ENCODE results near the gene MARK1. TPM values are rescaled to one million over a fixed set of nuclear protein-coding genes. Genes with fewer than 3 reads are reported as not detected.

Gene MARK1
- total and polyA plus RNA-seq, 2 of the 13 experiments (the other 11 are each of a cell fraction or from before 2014, with no cell fraction given), result not detected

DNA sequence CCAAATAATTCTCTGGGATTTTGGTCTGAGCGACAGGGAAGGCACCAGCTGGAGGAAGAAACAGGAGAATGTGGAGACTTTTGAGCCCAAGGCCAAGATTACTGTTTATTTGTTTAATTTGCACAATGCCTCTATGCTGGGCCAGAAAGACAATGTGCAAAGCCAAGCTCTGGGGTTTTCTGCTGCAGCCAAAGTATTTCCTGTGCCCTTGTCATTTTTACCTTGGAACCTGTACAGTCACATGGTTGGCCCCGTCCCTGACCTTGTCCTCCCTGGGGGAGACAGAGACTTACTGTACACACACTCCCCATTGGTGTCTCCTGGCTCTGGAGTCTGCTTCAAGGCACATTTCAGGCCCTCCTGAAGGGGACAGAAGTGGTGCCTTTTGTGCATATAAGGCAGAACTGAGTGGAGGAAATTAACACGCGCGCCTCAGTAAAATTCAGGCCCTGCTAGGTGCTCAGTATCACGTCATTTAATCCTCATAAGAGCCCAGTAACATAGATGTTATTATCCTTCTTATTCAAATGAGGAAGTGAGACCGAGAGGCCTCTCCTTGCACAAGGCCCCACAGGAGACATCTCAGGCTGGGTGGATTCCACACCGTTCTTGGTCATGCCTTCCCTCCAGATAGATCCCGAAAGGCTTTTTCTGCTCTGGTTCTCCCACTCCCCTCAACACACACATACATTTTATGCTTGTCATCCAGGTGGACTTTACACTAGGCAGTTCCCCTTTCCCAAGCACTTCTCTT lies 183.3 kb downstream of the MARK1 start (continued):
- TF ChIP-seq, protein P1, sequence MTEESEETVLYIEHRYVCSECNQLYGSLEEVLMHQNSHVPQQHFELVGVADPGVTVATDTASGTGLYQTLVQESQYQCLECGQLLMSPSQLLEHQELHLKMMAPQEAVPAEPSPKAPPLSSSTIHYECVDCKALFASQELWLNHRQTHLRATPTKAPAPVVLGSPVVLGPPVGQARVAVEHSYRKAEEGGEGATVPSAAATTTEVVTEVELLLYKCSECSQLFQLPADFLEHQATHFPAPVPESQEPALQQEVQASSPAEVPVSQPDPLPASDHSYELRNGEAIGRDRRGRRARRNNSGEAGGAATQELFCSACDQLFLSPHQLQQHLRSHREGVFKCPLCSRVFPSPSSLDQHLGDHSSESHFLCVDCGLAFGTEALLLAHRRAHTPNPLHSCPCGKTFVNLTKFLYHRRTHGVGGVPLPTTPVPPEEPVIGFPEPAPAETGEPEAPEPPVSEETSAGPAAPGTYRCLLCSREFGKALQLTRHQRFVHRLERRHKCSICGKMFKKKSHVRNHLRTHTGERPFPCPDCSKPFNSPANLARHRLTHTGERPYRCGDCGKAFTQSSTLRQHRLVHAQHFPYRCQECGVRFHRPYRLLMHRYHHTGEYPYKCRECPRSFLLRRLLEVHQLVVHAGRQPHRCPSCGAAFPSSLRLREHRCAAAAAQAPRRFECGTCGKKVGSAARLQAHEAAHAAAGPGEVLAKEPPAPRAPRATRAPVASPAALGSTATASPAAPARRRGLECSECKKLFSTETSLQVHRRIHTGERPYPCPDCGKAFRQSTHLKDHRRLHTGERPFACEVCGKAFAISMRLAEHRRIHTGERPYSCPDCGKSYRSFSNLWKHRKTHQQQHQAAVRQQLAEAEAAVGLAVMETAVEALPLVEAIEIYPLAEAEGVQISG (CRISPR knock-in tag; IDR thresholded peaks at IDR 0.05), result 0 out of 2 replicates have a peak, but pooled peaks have one; percentile 27
- TF ChIP-seq, protein P2, sequence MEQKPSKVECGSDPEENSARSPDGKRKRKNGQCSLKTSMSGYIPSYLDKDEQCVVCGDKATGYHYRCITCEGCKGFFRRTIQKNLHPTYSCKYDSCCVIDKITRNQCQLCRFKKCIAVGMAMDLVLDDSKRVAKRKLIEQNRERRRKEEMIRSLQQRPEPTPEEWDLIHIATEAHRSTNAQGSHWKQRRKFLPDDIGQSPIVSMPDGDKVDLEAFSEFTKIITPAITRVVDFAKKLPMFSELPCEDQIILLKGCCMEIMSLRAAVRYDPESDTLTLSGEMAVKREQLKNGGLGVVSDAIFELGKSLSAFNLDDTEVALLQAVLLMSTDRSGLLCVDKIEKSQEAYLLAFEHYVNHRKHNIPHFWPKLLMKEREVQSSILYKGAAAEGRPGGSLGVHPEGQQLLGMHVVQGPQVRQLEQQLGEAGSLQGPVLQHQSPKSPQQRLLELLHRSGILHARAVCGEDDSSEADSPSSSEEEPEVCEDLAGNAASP (CRISPR knock-in tag; IDR thresholded peaks at IDR 0.05; ENCODE audit: borderline replicate concordance), result peak; percentile 78; the same call in 1 of the 2 replicates
- TF ChIP-seq, protein P3, sequence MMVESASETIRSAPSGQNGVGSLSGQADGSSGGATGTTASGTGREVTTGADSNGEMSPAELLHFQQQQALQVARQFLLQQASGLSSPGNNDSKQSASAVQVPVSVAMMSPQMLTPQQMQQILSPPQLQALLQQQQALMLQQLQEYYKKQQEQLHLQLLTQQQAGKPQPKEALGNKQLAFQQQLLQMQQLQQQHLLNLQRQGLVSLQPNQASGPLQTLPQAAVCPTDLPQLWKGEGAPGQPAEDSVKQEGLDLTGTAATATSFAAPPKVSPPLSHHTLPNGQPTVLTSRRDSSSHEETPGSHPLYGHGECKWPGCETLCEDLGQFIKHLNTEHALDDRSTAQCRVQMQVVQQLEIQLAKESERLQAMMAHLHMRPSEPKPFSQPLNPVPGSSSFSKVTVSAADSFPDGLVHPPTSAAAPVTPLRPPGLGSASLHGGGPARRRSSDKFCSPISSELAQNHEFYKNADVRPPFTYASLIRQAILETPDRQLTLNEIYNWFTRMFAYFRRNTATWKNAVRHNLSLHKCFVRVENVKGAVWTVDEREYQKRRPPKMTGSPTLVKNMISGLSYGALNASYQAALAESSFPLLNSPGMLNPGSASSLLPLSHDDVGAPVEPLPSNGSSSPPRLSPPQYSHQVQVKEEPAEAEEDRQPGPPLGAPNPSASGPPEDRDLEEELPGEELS (CRISPR knock-in tag; IDR thresholded peaks at IDR 0.05), result peak; percentile 67
- TF ChIP-seq, protein P4, sequence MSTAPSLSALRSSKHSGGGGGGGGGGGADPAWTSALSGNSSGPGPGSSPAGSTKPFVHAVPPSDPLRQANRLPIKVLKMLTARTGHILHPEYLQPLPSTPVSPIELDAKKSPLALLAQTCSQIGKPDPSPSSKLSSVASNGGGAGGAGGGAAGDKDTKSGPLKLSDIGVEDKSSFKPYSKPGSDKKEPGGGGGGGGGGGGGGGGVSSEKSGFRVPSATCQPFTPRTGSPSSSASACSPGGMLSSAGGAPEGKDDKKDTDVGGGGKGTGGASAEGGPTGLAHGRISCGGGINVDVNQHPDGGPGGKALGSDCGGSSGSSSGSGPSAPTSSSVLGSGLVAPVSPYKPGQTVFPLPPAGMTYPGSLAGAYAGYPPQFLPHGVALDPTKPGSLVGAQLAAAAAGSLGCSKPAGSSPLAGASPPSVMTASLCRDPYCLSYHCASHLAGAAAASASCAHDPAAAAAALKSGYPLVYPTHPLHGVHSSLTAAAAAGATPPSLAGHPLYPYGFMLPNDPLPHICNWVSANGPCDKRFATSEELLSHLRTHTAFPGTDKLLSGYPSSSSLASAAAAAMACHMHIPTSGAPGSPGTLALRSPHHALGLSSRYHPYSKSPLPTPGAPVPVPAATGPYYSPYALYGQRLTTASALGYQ (CRISPR knock-in tag; IDR thresholded peaks at IDR 0.05), result no peak
- TF ChIP-seq RXRA (CRISPR knock-in tag; IDR thresholded peaks at IDR 0.05) (peak; percentile 54; the same call in 1 of the 2 replicates), BCL6 (CRISPR knock-in tag; IDR thresholded peaks at IDR 0.05) (peak; percentile 55), FOXJ3 (CRISPR knock-in tag; IDR thresholded peaks at IDR 0.05; ENCODE audit: borderline replicate concordance) (peak; percentile 43; the same call in 1 of the 2 replicates), SALL1 (CRISPR knock-in tag; IDR thresholded peaks at IDR 0.05) (peak; percentile 69), FOXA1 (IDR thresholded peaks at IDR 0.05) (no peak), FOXA1 (CRISPR knock-in tag; IDR thresholded peaks at IDR 0.05) (peak; percentile 51; the same call in 1 of the 2 replicates), ZNF24 (IDR thresholded peaks at IDR 0.05) (no peak)
- TF ChIP-seq, protein P5, sequence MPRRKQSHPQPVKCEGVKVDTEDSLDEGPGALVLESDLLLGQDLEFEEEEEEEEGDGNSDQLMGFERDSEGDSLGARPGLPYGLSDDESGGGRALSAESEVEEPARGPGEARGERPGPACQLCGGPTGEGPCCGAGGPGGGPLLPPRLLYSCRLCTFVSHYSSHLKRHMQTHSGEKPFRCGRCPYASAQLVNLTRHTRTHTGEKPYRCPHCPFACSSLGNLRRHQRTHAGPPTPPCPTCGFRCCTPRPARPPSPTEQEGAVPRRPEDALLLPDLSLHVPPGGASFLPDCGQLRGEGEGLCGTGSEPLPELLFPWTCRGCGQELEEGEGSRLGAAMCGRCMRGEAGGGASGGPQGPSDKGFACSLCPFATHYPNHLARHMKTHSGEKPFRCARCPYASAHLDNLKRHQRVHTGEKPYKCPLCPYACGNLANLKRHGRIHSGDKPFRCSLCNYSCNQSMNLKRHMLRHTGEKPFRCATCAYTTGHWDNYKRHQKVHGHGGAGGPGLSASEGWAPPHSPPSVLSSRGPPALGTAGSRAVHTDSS (CRISPR knock-in tag; conservative IDR thresholded peaks at IDR 0.05), result no peak
- TF ChIP-seq, protein P6, sequence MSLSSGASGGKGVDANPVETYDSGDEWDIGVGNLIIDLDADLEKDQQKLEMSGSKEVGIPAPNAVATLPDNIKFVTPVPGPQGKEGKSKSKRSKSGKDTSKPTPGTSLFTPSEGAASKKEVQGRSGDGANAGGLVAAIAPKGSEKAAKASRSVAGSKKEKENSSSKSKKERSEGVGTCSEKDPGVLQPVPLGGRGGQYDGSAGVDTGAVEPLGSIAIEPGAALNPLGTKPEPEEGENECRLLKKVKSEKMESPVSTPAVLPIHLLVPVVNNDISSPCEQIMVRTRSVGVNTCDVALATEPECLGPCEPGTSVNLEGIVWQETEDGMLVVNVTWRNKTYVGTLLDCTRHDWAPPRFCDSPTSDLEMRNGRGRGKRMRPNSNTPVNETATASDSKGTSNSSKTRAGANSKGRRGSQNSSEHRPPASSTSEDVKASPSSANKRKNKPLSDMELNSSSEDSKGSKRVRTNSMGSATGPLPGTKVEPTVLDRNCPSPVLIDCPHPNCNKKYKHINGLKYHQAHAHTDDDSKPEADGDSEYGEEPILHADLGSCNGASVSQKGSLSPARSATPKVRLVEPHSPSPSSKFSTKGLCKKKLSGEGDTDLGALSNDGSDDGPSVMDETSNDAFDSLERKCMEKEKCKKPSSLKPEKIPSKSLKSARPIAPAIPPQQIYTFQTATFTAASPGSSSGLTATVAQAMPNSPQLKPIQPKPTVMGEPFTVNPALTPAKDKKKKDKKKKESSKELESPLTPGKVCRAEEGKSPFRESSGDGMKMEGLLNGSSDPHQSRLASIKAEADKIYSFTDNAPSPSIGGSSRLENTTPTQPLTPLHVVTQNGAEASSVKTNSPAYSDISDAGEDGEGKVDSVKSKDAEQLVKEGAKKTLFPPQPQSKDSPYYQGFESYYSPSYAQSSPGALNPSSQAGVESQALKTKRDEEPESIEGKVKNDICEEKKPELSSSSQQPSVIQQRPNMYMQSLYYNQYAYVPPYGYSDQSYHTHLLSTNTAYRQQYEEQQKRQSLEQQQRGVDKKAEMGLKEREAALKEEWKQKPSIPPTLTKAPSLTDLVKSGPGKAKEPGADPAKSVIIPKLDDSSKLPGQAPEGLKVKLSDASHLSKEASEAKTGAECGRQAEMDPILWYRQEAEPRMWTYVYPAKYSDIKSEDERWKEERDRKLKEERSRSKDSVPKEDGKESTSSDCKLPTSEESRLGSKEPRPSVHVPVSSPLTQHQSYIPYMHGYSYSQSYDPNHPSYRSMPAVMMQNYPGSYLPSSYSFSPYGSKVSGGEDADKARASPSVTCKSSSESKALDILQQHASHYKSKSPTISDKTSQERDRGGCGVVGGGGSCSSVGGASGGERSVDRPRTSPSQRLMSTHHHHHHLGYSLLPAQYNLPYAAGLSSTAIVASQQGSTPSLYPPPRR (CRISPR knock-in tag; IDR thresholded peaks at IDR 0.05; ENCODE audit: borderline replicate concordance), result peak; percentile 25; the same call in 1 of the 2 replicates
